OCI-LY7 (cell line): ENCODE measurements around the gene EDAR. TPM values are rescaled to one million over a fixed set of nuclear protein-coding genes. Genes with fewer than 3 reads are reported as not detected.

Experiments used
- BruUV-seq: library from RNA; stranded (reverse); fragments of 400-500 nt; replicated peaks from 2 replicates; lab custom pipeline; 2021; lab: Mats Ljungman, UMichigan
- CTCF ChIA-PET: fragments of 300-600 bp; sonication (Branson Sonifier 250); formaldehyde crosslinking; loops from one replicate; lab custom pipeline; 2022; ENCODE audit warnings: antibody characterized with exemption; ENCODE audit not compliant: unreplicated experiment; lab: Charles Lee
- POLR2A ChIA-PET: fragments of 300-600 bp; sonication (Branson Sonifier 250); formaldehyde crosslinking; loops from one replicate; lab custom pipeline; 2022; ENCODE audit warnings: antibody characterized with exemption; lab: Charles Lee
- DNase-seq: peaks from one replicate; pipeline ENCODE4 v3.0.0-alpha.2; 2015; ENCODE audit warnings: low spot score
- H2AFZ ChIP-seq: fragments of 200-600 bp; sonication (generic), shearing (Covaris generic); 2 replicates; pipeline ENCODE4 v1.6.1; 2014; ENCODE audit warnings: mild to moderate bottlenecking, antibody characterized with exemption, low read length, moderate library complexity
- H3K27ac ChIP-seq: fragments of 200-600 bp; sonication (generic); 2 replicates; pipeline ENCODE4 v1.5.1; 2014; ENCODE audit warnings: mixed run types, low read depth, mild to moderate bottlenecking, moderate library complexity, low read length, inconsistent platforms; ENCODE audit not compliant: poor library complexity, severe bottlenecking
- H3K36me3 ChIP-seq: fragments of 200-600 bp; sonication (generic); 2 replicates; pipeline ENCODE4 v1.6.1; 2014; ENCODE audit warnings: mild to moderate bottlenecking, antibody characterized with exemption, low read length, moderate library complexity, mixed read lengths; ENCODE audit not compliant: insufficient read depth
- H3K4me1 ChIP-seq: fragments of 200-600 bp; sonication (generic); 2 replicates; pipeline ENCODE4 v1.5.1; 2014; ENCODE audit warnings: mild to moderate bottlenecking, low read length; ENCODE audit not compliant: insufficient read depth, poor library complexity, severe bottlenecking
- H3K4me2 ChIP-seq: fragments of 200-600 bp; sonication (generic); 2 replicates; pipeline ENCODE4 v1.6.1; 2014; ENCODE audit warnings: mild to moderate bottlenecking, low read length
- H3K4me3 ChIP-seq: fragments of 200-600 bp; sonication (generic); 2 replicates; pipeline ENCODE4 v1.5.1; 2014; ENCODE audit warnings: mild to moderate bottlenecking, low read depth, low read length; ENCODE audit not compliant: poor library complexity, severe bottlenecking
- H3K79me2 ChIP-seq: fragments of 200-600 bp; sonication (generic); 2 replicates; pipeline ENCODE4 v1.6.1; 2016; ENCODE audit warnings: low read depth, mild to moderate bottlenecking, low read length, moderate library complexity, mixed read lengths; ENCODE audit not compliant: insufficient read depth
- H3K9me2 ChIP-seq: fragments of 200-600 bp; sonication (generic); 2 replicates; pipeline ENCODE4 v1.6.1; 2016; ENCODE audit warnings: mild to moderate bottlenecking, low read length, mixed read lengths; ENCODE audit not compliant: insufficient read depth
- H3K9me3 ChIP-seq: fragments of 200-600 bp; sonication (generic); 2 replicates; pipeline ENCODE4 v1.6.1; 2014; ENCODE audit warnings: mild to moderate bottlenecking, mixed run types, low read length, mixed read lengths
- H4K20me1 ChIP-seq: fragments of 200-600 bp; sonication (generic); 2 replicates; pipeline ENCODE4 v1.6.1; 2014; ENCODE audit warnings: mild to moderate bottlenecking, antibody characterized with exemption, low read length, moderate library complexity, mixed read lengths; ENCODE audit not compliant: insufficient read depth
- CTCF ChIP-seq: fragments of 200-600 bp; sonication (generic); conservative IDR thresholded peaks from 2 replicates; pipeline ENCODE4 v1.5.1; 2014; ENCODE audit warnings: mild to moderate bottlenecking, antibody characterized with exemption, low read length, moderate library complexity, mixed read lengths
- EZH2phosphoT487 ChIP-seq: fragments of 200-600 bp; sonication (generic); IDR thresholded peaks from 2 replicates; pipeline ENCODE4 v1.6.1; 2018; ENCODE audit warnings: low read depth, borderline replicate concordance, mild to moderate bottlenecking, mixed run types, antibody characterized with exemption, low read length, moderate library complexity, mixed read lengths
- intact Hi-C: fragments of 100-400 bp; cut with micrococcal nuclease; formaldehyde crosslinking; loops from one replicate; pipeline ENCODE4 v1.10.0; 2022; ENCODE audit not compliant: unreplicated experiment
- total RNA-seq, 2 experiments: library from RNA; depleted of rRNA in 1 of 2; stranded (reverse); fragments of >200 nt in 1 of 2; shearing (Covaris generic) in 1 of 2; gene quantifications; 2 replicates each; pipeline ENCODE4 v1.2.3, GENCODE V29; 2014 to 2022

The EDAR gene
- total RNA-seq, 2 experiments from 2014 or later: not detected

GRCh38 chr2:109014476-109014875, 25.5 kb upstream of the EDAR start:
- H3K27ac ChIP-seq: no peak overlapping the region
- no peaks in the 10 kb centered on the region for H3K36me3 ChIP-seq
- intact Hi-C loops: no loop called here
- CTCF ChIA-PET: no interaction called here
- TF ChIP-seq CTCF (no peak), EZH2phosphoT487 (no peak)
- no peaks in the 10 kb centered on the region for H4K20me1 ChIP-seq
- no peak overlapping the region for H2AFZ ChIP-seq
- no peaks in the 10 kb centered on the region for H3K9me3 ChIP-seq
- H3K4me3 ChIP-seq: no peak overlapping the region
- BruUV-seq: no TSS peak
- POLR2A ChIA-PET: no interaction called here
- no peaks in the 10 kb centered on the region for H3K4me1 ChIP-seq
- no peak overlapping the region for H3K4me2 ChIP-seq
- no peak for DNase-seq
- no peaks in the 10 kb centered on the region for H3K79me2 ChIP-seq
- H3K9me2 ChIP-seq: no peaks in the 10 kb centered on the region

GRCh38 chr2:109013051-109013450, 24.0 kb upstream of the EDAR start:
- H2AFZ ChIP-seq: no peak overlapping the region
- CTCF ChIA-PET: no interaction called here
- POLR2A ChIA-PET: no interaction called here
- no peak overlapping the region for H3K27ac ChIP-seq
- H3K36me3 ChIP-seq: no peaks in the 10 kb centered on the region
- TF ChIP-seq CTCF (no peak), EZH2phosphoT487 (no peak)
- no peaks in the 10 kb centered on the region for H3K9me2 ChIP-seq
- H3K9me3 ChIP-seq: no peaks in the 10 kb centered on the region
- H3K4me2 ChIP-seq: no peak overlapping the region
- no peak for DNase-seq
- H4K20me1 ChIP-seq: no peaks in the 10 kb centered on the region
- BruUV-seq: no TSS peak
- no peaks in the 10 kb centered on the region for H3K4me1 ChIP-seq
- H3K79me2 ChIP-seq: no peaks in the 10 kb centered on the region
- no peak overlapping the region for H3K4me3 ChIP-seq
- intact Hi-C loops: no loop called here

GRCh38 chr2:109009920-109010610, 21.0 kb upstream of the EDAR start:
- H3K4me3 ChIP-seq: no peak overlapping the region
- intact Hi-C loops: no loop called here
- no peaks in the 10 kb centered on the region for H3K4me1 ChIP-seq
- no TSS peak for BruUV-seq
- H3K27ac ChIP-seq: no peak overlapping the region
- H3K9me3 ChIP-seq: no peaks in the 10 kb centered on the region
- no peak for DNase-seq
- no peak for TF ChIP-seq EZH2phosphoT487
- TF ChIP-seq CTCF: no peak
- no peak overlapping the region for H2AFZ ChIP-seq
- H3K36me3 ChIP-seq: no peaks in the 10 kb centered on the region
- no peaks in the 10 kb centered on the region for H3K9me2 ChIP-seq
- ChIA-PET POLR2A (no interaction called here), CTCF (no interaction called here)
- H3K4me2 ChIP-seq: no peak overlapping the region
- no peaks in the 10 kb centered on the region for H3K79me2 ChIP-seq
- no peaks in the 10 kb centered on the region for H4K20me1 ChIP-seq
